CD4-positive, alpha-beta T cell (primary cell): ENCODE results near the gene GLUL. TPM values are rescaled to one million over a fixed set of nuclear protein-coding genes. Genes with fewer than 3 reads are reported as not detected.

Source experiments
- ATAC-seq: fragments of 200-7000 bp; cut with Tn5 transposase; one replicate; pipeline ENCODE4 v1.10.0; 2022; ENCODE audit warnings: mild to moderate bottlenecking; ENCODE audit not compliant: poor library complexity
- CTCF ChIA-PET: fragments of 350-600 bp; sonication (Branson Sonifier 250); formaldehyde crosslinking; loops from one replicate; lab custom pipeline; 2021; ENCODE audit warnings: antibody characterized with exemption, inconsistent platforms; lab: Charles Lee
- POLR2A ChIA-PET: fragments of 350-600 bp; sonication (Branson Sonifier 250); formaldehyde crosslinking; loops from one replicate; lab custom pipeline; 2021; ENCODE audit warnings: antibody characterized with exemption, inconsistent platforms; lab: Charles Lee
- DNase-seq, 14 experiments: peaks; one replicate each; pipeline ENCODE4 v3.0.0-alpha.2; 2013 to 2020; ENCODE audit warnings: mixed read lengths in 2 of 14
- H3K27ac ChIP-seq, 2 donors: one replicate each; pipeline versions ENCODE4 v1.5.1 to v1.7.0; 2013; ENCODE audit warnings: low read length in 2 of 2, low read depth in 1 of 2, mild to moderate bottlenecking in 1 of 2
- H3K27me3 ChIP-seq, 2 experiments: 1 replicate in 1 of 2; 2 replicates in 1 of 2; pipeline versions ENCODE4 v1.6.1 to v1.7.0; 2013; ENCODE audit warnings: low read length in 2 of 2, control low read depth in 1 of 2, mild to moderate bottlenecking in 1 of 2, moderate library complexity in 1 of 2; ENCODE audit not compliant: insufficient read depth in 2 of 2, control insufficient read depth in 1 of 2
- H3K36me3 ChIP-seq: one replicate; pipeline ENCODE4 v1.6.1; 2013; ENCODE audit warnings: low read length, control low read depth; ENCODE audit not compliant: insufficient read depth
- H3K4me1 ChIP-seq: one replicate; pipeline ENCODE4 v1.6.1; 2013; ENCODE audit warnings: low read length, control low read depth; ENCODE audit not compliant: insufficient read depth
- H3K4me3 ChIP-seq: one replicate; pipeline ENCODE4 v1.5.1; 2013; ENCODE audit warnings: mild to moderate bottlenecking, low read length, moderate library complexity
- H3K9me3 ChIP-seq, 2 experiments: 1 replicate in 1 of 2; 2 replicates in 1 of 2; pipeline versions ENCODE4 v1.6.1 to v1.7.0; 2013; ENCODE audit warnings: low read length in 2 of 2, mild to moderate bottlenecking in 2 of 2, control low read depth in 1 of 2, moderate library complexity in 1 of 2; ENCODE audit not compliant: control insufficient read depth in 1 of 2, insufficient read depth in 1 of 2
- H3K27ac Mint-ChIP-seq: one replicate; pipeline ENCODE4 v1.8.0; 2020; ENCODE audit warnings: mixed read lengths
- H3K27me3 Mint-ChIP-seq: one replicate; pipeline ENCODE4 v1.8.0; 2021; ENCODE audit warnings: mixed read lengths
- H3K36me3 Mint-ChIP-seq: one replicate; pipeline ENCODE4 v1.8.0; 2021; ENCODE audit warnings: low read depth, mixed read lengths
- H3K4me1 Mint-ChIP-seq: one replicate; pipeline ENCODE4 v1.8.0; 2021; ENCODE audit warnings: low read depth, mixed read lengths
- H3K4me3 Mint-ChIP-seq: one replicate; pipeline ENCODE4 v1.8.0; 2020; ENCODE audit warnings: mild to moderate bottlenecking, mixed read lengths
- H3K9me3 Mint-ChIP-seq: one replicate; pipeline ENCODE4 v1.8.0; 2020; ENCODE audit warnings: mixed read lengths
- CTCF ChIP-seq: fragments of 200-600 bp; IDR thresholded peaks from one replicate; pipeline ENCODE4 v1.8.0; 2022; ENCODE audit warnings: antibody characterized with exemption, mild to moderate bottlenecking
- intact Hi-C, 2 experiments: fragments of 100-400 bp; cut with DNase I in 1 of 2; cut with micrococcal nuclease in 1 of 2; formaldehyde crosslinking; loops; one replicate each; pipeline versions ENCODE4 v1.15.1 to v1.9.0; 2023 to 2025; cut with DNase I, micrococcal nuclease
- total RNA-seq, 174 experiments: library from RNA in 2 of 174; stranded (reverse) in 2 of 174; gene quantifications; one replicate each; pipeline ENCODE4 v1.2.3 and lab custom pipeline; 2021 to 2026

The GLUL gene
- total RNA-seq, 2 experiments from 2014 or later: 60.4 to 64.0 TPM

- H3K27me3 Mint-ChIP-seq: peaks cover 48% of the 10 kb centered on the region
- no peak overlapping the region for H3K4me3 ChIP-seq
- DNase-seq: no peak
- intact Hi-C loops: no loop called here
- H3K9me3 ChIP-seq: no peaks in the 10 kb centered on the region
- H3K27ac Mint-ChIP-seq: no peak overlapping the region
- no peaks in the 10 kb centered on the region for H3K4me1 Mint-ChIP-seq
- POLR2A ChIA-PET: no interaction called here
- H3K4me1 ChIP-seq: no peaks in the 10 kb centered on the region
- ATAC-seq: no peak
- no peaks in the 10 kb centered on the region for H3K9me3 Mint-ChIP-seq
- CTCF ChIA-PET: interaction anchor here (1.1 kb wide), 1 partner anchor 9 kb away, joined by 4 read pairs; no protein-coding TSS in a partner anchor
- peaks cover 12 to 15% of the 10 kb centered on the region in 2 experiments for H3K27me3 ChIP-seq
- no peak for TF ChIP-seq CTCF
- H3K36me3 ChIP-seq: no peaks in the 10 kb centered on the region
- no peak overlapping the region for H3K4me3 Mint-ChIP-seq
- H3K27ac ChIP-seq: no peak overlapping the region
- no peaks in the 10 kb centered on the region for H3K36me3 Mint-ChIP-seq
Measured at GRCh38 chr1:182405578-182405977, 14.0 kb upstream of the GLUL start.

- H3K27ac ChIP-seq: no peak overlapping the region
- ATAC-seq (no peak), DNase-seq (no peak)
- Mint-ChIP-seq H3K27ac (no peak overlapping the region), H3K4me3 (no peak overlapping the region), H3K9me3 (no peaks in the 10 kb centered on the region), H3K27me3 (peaks cover 42% of the 10 kb centered on the region), H3K36me3 (no peaks in the 10 kb centered on the region), H3K4me1 (no peaks in the 10 kb centered on the region)
- intact Hi-C loops: no loop called here
- H3K4me1 ChIP-seq: no peaks in the 10 kb centered on the region
- ChIA-PET POLR2A (no interaction called here), CTCF (interaction anchor here (1.1 kb wide), 1 partner anchor 8 kb away, joined by 4 read pairs; no protein-coding TSS in a partner anchor)
- H3K36me3 ChIP-seq: no peaks in the 10 kb centered on the region
- H3K27me3 ChIP-seq: peaks cover 12 to 15% of the 10 kb centered on the region in 2 experiments
- H3K4me3 ChIP-seq: no peak overlapping the region
- no peaks in the 10 kb centered on the region for H3K9me3 ChIP-seq
- no peak for TF ChIP-seq CTCF
Measured at GRCh38 chr1:182404781-182405180, 13.2 kb upstream of the GLUL start.

GRCh38 chr1:182400567-182400966 lies 9.0 kb upstream of the GLUL start, which contains the start of gene TEDDM1:
Gene TEDDM1 (minus strand): TSS chr1:182400667. CDS start chr1:182400485, 182 bp downstream.
- H3K9me3 Mint-ChIP-seq: no peaks in the 10 kb centered on the region
- H3K4me1 ChIP-seq: peaks cover 3% of the 10 kb centered on the region
- intact Hi-C loops: no loop called here
- ChIA-PET CTCF (interaction anchor here (1.4 kb wide), 1 partner anchor 257 kb away, joined by 4 read pairs; no protein-coding TSS in a partner anchor), POLR2A (no interaction called here)
- no peak for ATAC-seq
- no peak within 1 kb of the TSS for H3K27ac ChIP-seq
- peaks cover 6% of the 10 kb centered on the region for H3K4me1 Mint-ChIP-seq
- no peak within 1 kb of the TSS for H3K4me3 Mint-ChIP-seq
- DNase-seq: no peak
- H3K9me3 ChIP-seq: no peaks in the 10 kb centered on the region
- H3K27ac Mint-ChIP-seq: no peak within 1 kb of the TSS
- TF ChIP-seq CTCF: no peak
- H3K36me3 ChIP-seq: no peaks in the 10 kb centered on the region
- H3K36me3 Mint-ChIP-seq: no peaks in the 10 kb centered on the region
- H3K27me3 Mint-ChIP-seq: peaks cover 17% of the 10 kb centered on the region
- H3K4me3 ChIP-seq: no peak within 1 kb of the TSS
- peaks cover 0 to 2% of the 10 kb centered on the region in 2 experiments for H3K27me3 ChIP-seq
